Measurements from ENCODE around the gene NRG3. TPM values are rescaled to one million over a fixed set of nuclear protein-coding genes. Genes with fewer than 3 reads are reported as not detected.
"Not testable (repeated sequence)": the region's sequence is repeated elsewhere in the genome, so short reads cannot be mapped to it uniquely, and the experiment has no call there.

The NRG3 gene
- total and polyA plus RNA-seq, 2 of the 4 experiments (the other 2 are of a cell fraction) = not detected

DNA sequence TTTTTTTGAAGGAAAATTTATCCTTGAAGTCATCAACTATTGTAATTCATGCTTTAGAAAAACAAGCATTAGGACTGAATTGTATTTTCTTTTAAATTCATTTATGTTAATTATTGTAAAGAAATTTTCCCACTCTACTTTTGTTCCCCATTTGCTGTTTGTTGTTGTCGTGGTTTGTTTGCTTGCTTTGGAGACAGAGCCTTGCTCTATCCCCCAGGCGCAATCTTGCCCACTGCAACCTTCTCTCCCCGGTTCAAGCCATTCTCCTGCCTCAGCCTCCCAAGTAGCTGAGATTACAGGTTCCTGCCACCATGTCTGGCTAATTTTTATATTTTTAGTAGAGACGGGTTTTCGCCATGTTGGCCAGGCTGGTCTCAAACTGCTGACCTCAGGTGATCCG is 192.2 kb downstream of the NRG3 start:
- H2AFZ ChIP-seq (replicated peaks; ENCODE audit: low read length, poor library complexity); H3K4me1 ChIP-seq (ENCODE audit: control insufficient read depth, insufficient read depth, low read length); POLR2A ChIA-PET (ENCODE audit: unreplicated experiment); H3K4me3 ChIP-seq (ENCODE audit: insufficient read depth, low read depth, low read length); H2BK120ac ChIP-seq (ENCODE audit: low read depth, low read length); H3K9ac ChIP-seq (ENCODE audit: low read depth, low read length); H3K9me1 ChIP-seq (ENCODE audit: insufficient read depth, low read length); H2BK15ac ChIP-seq (ENCODE audit: low read depth, low read length); H3K4me2 ChIP-seq (ENCODE audit: low read depth, low read length); H4K8ac ChIP-seq (ENCODE audit: low read depth in 2 of 2, low read length in 2 of 2); intact Hi-C loops (cut with micrococcal nuclease); DNase-seq; H4K20me1 ChIP-seq (ENCODE audit: insufficient read depth, low read length); H3K23ac ChIP-seq (ENCODE audit: low read depth, low read length); H3K4ac ChIP-seq (ENCODE audit: low read depth, low read length); H4K5ac ChIP-seq (ENCODE audit: low read depth, low read length); H3K9me3 ChIP-seq (ENCODE audit: control insufficient read depth, insufficient read depth, low read length); H3K36me3 ChIP-seq (ENCODE audit: control insufficient read depth, insufficient read depth, low read length); H3K27ac ChIP-seq (ENCODE audit: insufficient read depth, low read length); H4K91ac ChIP-seq (ENCODE audit: insufficient read depth, low read depth, low read length); H3K56ac ChIP-seq (ENCODE audit: extremely low read depth, insufficient read depth, low read length); in situ Hi-C loops (cut with MboI; ENCODE audit: low sequenced_read_pairs); H3K27me3 ChIP-seq (ENCODE audit: control insufficient read depth, insufficient read depth, low read length); H2BK20ac ChIP-seq (ENCODE audit: low read depth, low read length); H3K79me1 ChIP-seq (ENCODE audit: low read depth in 1 of 2, low read length in 2 of 2); H2AK9ac ChIP-seq (replicated peaks; ENCODE audit: low read depth, low read length, poor library complexity); ATAC-seq (ENCODE audit: low read depth); H2BK5ac ChIP-seq (ENCODE audit: low read depth, low read length, poor library complexity, severe bottlenecking); H3K14ac ChIP-seq (replicated peaks; ENCODE audit: low read depth, low read length); BruUV-seq (replicated peaks); H3K18ac ChIP-seq (ENCODE audit: low read depth, low read length); dilution Hi-C loops (cut with HindIII; ENCODE audit: low sequenced_read_pairs, unreplicated experiment); H2AK5ac ChIP-seq (ENCODE audit: low read depth, low read length): not testable (repeated sequence)
- WGBS, 2 experiments (ENCODE audit: extremely low coverage in 2 of 2, insufficient read length in 1 of 2) = no CpG with 5 or more reads among the region's 6 CpGs
- CTCF ChIA-PET = interaction anchor here (0.5 to 1.0 kb wide), 2 partner anchors 10 to 517 kb away, joined by 3 read pairs; no protein-coding TSS in a partner anchor

Measured in IMR-90 (cell line).